SK-N-MC (cell line): Measurements from ENCODE around the gene THTPA.

Experiments used
- DNase-seq: peaks from one replicate; pipeline ENCODE4 v3.0.0-alpha.2; 2011; ENCODE audit warnings: low read depth, low spot score
- H3K27ac ChIP-seq: fragments of 200-600 bp; sonication (generic); 2 replicates; pipeline ENCODE4 v1.5.1; 2016; ENCODE audit warnings: mixed run types
- H3K36me3 ChIP-seq: fragments of 200-600 bp; sonication (generic); 2 replicates; pipeline ENCODE4 v1.6.1; 2017; ENCODE audit warnings: antibody characterized with exemption, low read length, mixed read lengths; ENCODE audit not compliant: insufficient read depth
- H3K4me3 ChIP-seq: fragments of 200-600 bp; sonication (generic); 2 replicates; pipeline ENCODE4 v1.5.1; 2016
- H3K9ac ChIP-seq: fragments of 200-600 bp; sonication (generic); 2 replicates; pipeline ENCODE4 v1.8.0; 2017; ENCODE audit warnings: mixed run types, mixed read lengths; ENCODE audit not compliant: insufficient read length
- H3K9me3 ChIP-seq: fragments of 200-600 bp; sonication (generic); 2 replicates; pipeline ENCODE4 v1.6.1; 2017; ENCODE audit warnings: low read depth, mild to moderate bottlenecking, antibody characterized with exemption, low read length, moderate library complexity, mixed read lengths
- EZH2 ChIP-seq: fragments of 200-600 bp; sonication (generic); IDR thresholded peaks from one replicate; pipeline ENCODE4 v1.6.1; 2017; ENCODE audit warnings: antibody characterized with exemption
- FOXP2 ChIP-seq: optimal IDR thresholded peaks from 2 replicates; pipeline ENCODE3; 2011; ENCODE audit warnings: mild to moderate bottlenecking, moderate library complexity; ENCODE audit not compliant: insufficient read depth; ENCODE audit errors: extremely low read length, control extremely low read depth
- POLR2AphosphoS5 ChIP-seq: IDR thresholded peaks from 2 replicates; pipeline ENCODE4 v1.6.1; 2012; ENCODE audit warnings: mild to moderate bottlenecking, low read depth, low read length, borderline replicate concordance

The THTPA gene

DNA sequence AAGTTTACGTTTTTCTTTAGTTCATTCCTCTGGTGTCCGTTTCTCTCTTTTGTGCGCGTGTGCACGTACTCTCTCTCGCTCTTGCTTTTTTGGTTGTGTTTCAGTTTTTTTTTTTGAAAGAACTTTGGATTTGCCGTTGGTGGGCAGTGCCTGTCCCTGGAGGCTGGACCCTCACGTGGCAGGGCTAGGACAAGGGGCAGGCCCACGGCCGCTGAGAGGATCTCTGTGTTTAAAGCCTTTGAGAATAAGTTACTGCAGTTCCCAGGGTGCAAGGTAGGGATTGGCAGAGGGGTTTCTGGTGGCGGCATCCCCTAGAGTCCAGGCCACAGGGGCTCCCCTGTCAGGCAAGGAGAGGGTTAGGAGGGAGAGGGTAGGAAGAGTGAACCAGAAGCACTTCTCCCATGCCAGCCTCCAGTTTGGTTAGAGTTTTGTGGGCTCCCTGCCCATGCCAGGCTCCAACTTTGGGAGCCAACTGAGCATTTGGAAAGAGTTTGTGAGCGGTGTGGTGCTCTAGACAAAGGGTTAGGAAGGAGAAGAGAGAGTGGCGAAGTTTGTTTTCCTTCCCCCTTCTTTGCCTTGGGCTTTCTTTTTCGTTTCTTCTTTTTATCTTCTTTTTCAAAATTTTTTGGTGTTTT lies 35.1 kb upstream of the THTPA start:
- no peak overlapping the region for H3K27ac ChIP-seq
- no peak overlapping the region for H3K9ac ChIP-seq
- no peaks in the 10 kb centered on the region for H3K9me3 ChIP-seq
- no peak overlapping the region for H3K4me3 ChIP-seq
- TF ChIP-seq EZH2: no peak
- TF ChIP-seq FOXP2: no peak
- no peak for TF ChIP-seq POLR2AphosphoS5
- DNase-seq: no peak
- H3K36me3 ChIP-seq: no peaks in the 10 kb centered on the region

DNA sequence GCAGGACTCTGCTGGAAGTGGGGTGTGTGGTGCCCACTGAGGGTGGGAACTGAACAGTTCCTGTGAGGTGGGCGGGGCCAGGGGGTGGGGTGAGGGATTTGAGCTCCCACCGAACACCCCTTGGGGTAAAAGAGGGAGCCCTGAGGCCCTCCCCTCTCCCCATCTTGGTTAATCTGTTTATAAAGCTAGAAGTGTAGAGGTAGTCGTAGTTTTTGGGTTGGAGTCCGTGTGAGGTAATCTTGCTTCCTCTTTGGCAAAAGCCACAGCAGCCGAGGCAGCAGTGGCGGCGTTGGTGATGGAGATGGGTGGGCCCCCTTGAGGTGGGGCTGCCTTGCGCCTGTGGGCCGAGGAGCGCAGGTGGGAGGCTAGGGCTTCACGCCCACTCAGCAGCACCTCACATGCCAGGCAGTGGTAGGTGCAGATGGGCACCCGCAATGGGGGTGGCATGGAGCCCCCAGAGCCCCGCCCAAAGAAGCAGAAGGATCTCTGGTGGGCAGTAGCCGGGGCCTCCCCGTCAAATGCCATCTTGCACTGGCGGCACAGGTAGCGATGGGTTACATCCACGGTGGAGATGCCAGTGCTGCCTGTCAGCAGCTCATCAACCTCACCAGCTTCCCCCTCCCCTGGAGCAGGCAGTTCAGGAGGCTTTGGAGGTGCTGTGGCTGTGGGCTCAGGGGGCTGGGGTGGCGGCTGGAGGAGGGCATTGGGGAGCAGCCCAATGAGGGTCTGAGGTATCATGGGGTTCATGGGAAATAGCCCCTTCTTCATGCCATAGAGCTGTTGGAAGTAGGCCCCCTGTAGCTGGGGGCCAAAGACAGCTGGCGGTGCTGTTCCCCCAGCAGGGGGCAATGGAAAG lies 34.1 kb upstream of the THTPA start:
- Histone ChIP-seq H3K9me3 (no peaks in the 10 kb centered on the region), H3K27ac (no peak overlapping the region), H3K36me3 (no peaks in the 10 kb centered on the region), H3K4me3 (no peak overlapping the region), H3K9ac (no peak overlapping the region)
- TF ChIP-seq EZH2 (no peak), FOXP2 (no peak), POLR2AphosphoS5 (no peak)
- DNase-seq: no peak

DNA sequence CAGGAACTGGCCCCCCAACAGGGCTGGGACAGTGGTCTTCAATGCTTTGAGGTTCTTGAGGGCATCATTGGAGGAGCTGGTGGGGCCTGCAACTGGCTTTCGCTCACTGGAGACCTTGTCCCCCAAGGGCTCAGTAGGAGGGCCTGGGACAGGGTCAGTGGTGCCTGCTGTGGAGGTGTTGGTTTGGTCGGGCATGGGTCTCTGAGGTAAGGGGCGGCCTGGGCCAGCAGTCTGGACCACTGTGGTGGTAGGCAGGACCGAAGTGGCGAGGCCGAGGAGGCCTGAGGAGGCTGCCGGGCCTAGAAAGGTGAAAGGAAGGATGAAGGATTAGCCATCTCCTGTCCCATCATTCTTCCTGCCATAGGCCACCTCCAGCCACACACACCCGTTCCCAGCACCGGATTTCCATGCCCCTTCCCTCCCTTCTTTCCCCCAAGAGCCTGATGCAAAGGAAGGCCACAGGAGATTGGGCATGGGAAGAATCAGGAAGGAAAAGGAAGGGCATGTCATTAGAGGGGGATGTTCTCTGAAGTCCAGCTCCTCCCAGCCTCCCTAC lies 33.4 kb upstream of the THTPA start:
- TF ChIP-seq EZH2: no peak
- no peak for TF ChIP-seq FOXP2
- no peak for TF ChIP-seq POLR2AphosphoS5
- Histone ChIP-seq H3K4me3 (no peak overlapping the region), H3K27ac (no peak overlapping the region)

DNA sequence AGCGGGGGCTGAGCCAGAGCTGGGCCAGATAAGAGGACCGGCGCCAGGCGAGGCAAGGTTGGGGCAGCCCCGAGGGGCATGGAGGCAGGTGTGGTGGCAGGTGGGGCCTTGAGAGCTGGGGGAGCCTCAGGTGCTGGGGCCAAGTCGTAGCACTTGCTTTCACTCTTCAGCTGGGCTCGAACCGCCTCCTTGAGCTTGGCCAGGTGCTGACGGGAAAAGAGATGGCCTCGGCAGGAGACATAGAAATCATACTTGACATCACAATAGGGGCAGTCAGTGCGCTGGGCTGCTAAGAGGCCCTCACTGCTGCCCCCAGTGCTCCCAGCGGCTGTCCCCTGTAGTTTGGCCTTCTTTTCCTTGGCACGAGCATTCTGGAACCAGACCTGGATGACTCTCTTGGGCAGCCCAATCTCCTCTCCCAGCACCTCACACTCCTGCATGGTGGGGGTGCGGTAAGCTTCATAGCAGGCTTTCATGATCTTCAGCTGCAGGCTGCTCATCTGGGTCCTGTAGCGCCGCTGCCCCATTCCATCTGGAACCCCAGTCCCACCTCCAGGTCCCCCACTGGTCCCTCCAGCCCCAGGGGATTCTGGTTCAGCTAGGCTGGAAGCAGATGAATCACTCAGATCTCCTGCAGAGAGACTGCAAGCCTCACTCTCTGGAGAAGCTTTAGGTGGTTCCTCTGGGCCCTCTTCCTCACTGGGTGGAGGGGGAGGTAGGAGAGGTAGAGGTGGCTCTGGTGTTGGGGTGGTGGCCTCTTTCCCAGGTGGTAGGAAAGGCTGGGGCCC lies 32.6 kb upstream of the THTPA start:
- no peaks in the 10 kb centered on the region for H3K9me3 ChIP-seq
- H3K36me3 ChIP-seq: no peaks in the 10 kb centered on the region
- no peak overlapping the region for H3K27ac ChIP-seq
- TF ChIP-seq FOXP2 (no peak), POLR2AphosphoS5 (no peak), EZH2 (no peak)
- no peak overlapping the region for H3K9ac ChIP-seq
- no peak for DNase-seq
- H3K4me3 ChIP-seq: no peak overlapping the region

More for the DNA sequence above, 33.4 kb upstream of the THTPA start:
- H3K9me3 ChIP-seq: no peaks in the 10 kb centered on the region
- H3K36me3 ChIP-seq: no peaks in the 10 kb centered on the region
- H3K9ac ChIP-seq: no peak overlapping the region
- DNase-seq: no peak

DNA sequence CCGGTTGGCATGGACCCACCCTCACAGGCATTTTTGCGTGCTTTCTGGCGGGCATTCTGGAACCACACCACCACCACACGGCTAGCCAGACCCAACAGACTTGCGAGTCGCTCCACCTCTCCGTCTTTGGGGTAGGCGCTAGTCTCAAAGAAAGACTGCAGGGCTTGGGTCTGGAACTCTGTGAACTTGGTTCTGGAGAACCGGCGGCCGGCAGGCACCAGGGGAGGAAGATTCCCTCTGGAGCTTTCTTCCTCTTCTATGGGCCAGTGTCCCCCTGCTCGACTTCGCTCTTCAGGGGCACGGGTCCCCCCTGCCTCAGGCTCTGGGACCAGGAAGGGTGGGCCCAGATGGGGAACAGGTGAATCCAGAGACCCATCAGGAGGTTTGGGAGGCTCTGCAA lies 31.1 kb upstream of the THTPA start:
- TF ChIP-seq EZH2: no peak
- Histone ChIP-seq H3K27ac (no peak overlapping the region), H3K9ac (no peak overlapping the region), H3K4me3 (no peak overlapping the region), H3K36me3 (no peaks in the 10 kb centered on the region), H3K9me3 (no peaks in the 10 kb centered on the region)
- no peak for DNase-seq

DNA sequence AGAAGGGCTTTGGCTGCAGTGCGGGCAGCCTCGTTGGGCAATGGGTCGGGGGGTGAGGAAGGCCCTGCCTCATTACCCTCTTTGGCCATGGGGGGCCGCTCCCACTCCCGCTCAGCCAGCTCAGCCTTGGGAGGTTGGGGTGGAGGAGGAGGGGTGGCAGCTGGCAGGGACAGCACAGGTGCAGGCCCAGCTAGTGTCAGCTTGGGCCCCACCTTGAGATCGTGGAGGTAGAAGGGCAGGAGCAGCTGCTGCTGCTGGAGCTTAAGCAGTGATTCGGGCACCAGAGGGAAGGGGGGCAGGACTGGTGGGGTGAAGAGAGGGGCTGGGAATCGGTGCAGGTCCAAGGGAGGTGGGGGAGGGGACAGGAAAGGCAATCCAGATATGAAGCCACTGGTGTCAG lies 30.5 kb upstream of the THTPA start:
- Histone ChIP-seq H3K36me3 (no peaks in the 10 kb centered on the region), H3K27ac (no peak overlapping the region), H3K9ac (no peak overlapping the region), H3K9me3 (no peaks in the 10 kb centered on the region), H3K4me3 (no peak overlapping the region)
- TF ChIP-seq FOXP2 (no peak), POLR2AphosphoS5 (no peak), EZH2 (no peak)
- DNase-seq: no peak

DNA sequence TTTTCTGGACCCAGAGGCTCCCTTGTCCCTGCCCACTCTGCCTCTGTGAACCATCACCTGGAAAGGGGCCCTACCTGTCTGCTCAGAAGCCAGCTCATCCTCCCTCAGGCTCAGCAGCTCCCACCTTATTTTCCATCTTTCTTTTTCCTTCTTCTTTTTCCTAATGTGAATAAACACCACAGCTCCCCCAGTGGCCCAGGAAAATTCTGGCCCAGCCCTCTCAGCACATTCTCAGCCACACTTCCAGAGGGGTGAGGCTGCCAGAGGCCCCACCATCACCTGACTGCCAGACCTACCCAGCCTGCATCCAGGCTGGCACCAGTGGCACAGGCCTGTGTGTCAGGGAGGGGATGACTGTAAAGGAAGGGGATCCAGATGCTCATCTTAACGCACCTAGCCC lies 27.5 kb upstream of the THTPA start:
- no peak overlapping the region for H3K4me3 ChIP-seq
- no peaks in the 10 kb centered on the region for H3K36me3 ChIP-seq
- TF ChIP-seq FOXP2 (no peak), POLR2AphosphoS5 (no peak), EZH2 (no peak)
- H3K27ac ChIP-seq: no peak overlapping the region
- H3K9ac ChIP-seq: no peak overlapping the region
- no peak for DNase-seq
- no peaks in the 10 kb centered on the region for H3K9me3 ChIP-seq

DNA sequence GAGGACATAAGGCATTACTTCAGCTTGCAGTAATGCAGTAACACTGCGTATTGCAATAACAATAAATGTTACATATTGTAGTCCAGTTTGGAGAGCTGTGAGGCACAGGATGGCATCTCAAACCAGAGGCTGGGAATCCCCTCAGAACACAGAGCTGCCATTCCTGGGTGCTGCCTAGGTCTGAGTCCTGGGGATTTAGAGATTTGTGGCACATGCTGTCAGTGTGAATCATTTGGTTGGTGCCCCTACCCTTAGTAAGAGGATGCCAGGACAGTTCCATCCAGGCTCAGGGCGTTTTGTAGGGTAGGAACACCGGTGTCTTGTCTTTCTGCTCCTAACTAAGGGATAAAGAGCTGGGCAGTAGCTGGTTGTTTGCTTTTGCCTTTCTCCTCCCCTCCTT lies 27.1 kb upstream of the THTPA start:
- Histone ChIP-seq H3K9me3 (no peaks in the 10 kb centered on the region), H3K27ac (no peak overlapping the region), H3K36me3 (no peaks in the 10 kb centered on the region), H3K9ac (no peak overlapping the region), H3K4me3 (no peak overlapping the region)
- no peak for DNase-seq
- no peak for TF ChIP-seq POLR2AphosphoS5
- TF ChIP-seq FOXP2: no peak
- TF ChIP-seq EZH2: no peak
